COLO668 (cell line): Measurements from ENCODE around the gene CTNNB1.
A peak's percentile ranks its signal among the peaks of the same experiment; 100 is the strongest.
"Not testable (repeated sequence)": the region's sequence is repeated elsewhere in the genome, so short reads cannot be mapped to it uniquely, and the experiment has no call there.

Experiments
- DNase-seq: peaks from one replicate; lab custom pipeline; 2025; ENCODE audit not compliant: unreplicated experiment; lab: John Stamatoyannopoulos, UW

CTNNB1 gene

GRCh38 chr3:41250825-41251224 is 51.5 kb downstream of the CTNNB1 start:
- no peak for DNase-seq

- DNase-seq, result no peak
These were observed 52.3 kb downstream of the CTNNB1 start for GRCh38 chr3:41251593-41251992.

- no peak for DNase-seq
These were observed 59.0 kb downstream of the CTNNB1 start for GRCh38 chr3:41258239-41258800.

GRCh38 chr3:41259449-41260062 is 60.3 kb downstream of the CTNNB1 start:
- no peak for DNase-seq

GRCh38 chr3:41260063-41260450 is 60.8 kb downstream of the CTNNB1 start:
- no peak for DNase-seq

GRCh38 chr3:41265011-41265545 is 65.8 kb downstream of the CTNNB1 start:
- DNase-seq, result no peak

GRCh38 chr3:41265823-41266273 is 66.5 kb downstream of the CTNNB1 start:
- no peak for DNase-seq

- peak; percentile 63 for DNase-seq
These were observed 68.8 kb downstream of the CTNNB1 start for GRCh38 chr3:41267975-41268640.

- no peak for DNase-seq
These were observed 73.4 kb downstream of the CTNNB1 start for GRCh38 chr3:41272667-41273066.

- no peak for DNase-seq
These were observed 75.8 kb downstream of the CTNNB1 start for GRCh38 chr3:41274944-41275668.

GRCh38 chr3:41276191-41276590 is 76.9 kb downstream of the CTNNB1 start:
- DNase-seq, result no peak

GRCh38 chr3:41277790-41278465 is 78.6 kb downstream of the CTNNB1 start:
- DNase-seq, result no peak

GRCh38 chr3:41284934-41285333 is 85.6 kb downstream of the CTNNB1 start:
- not testable (repeated sequence) for DNase-seq

GRCh38 chr3:41286305-41286704 is 87.0 kb downstream of the CTNNB1 start:
- DNase-seq, result no peak

- DNase-seq, result no peak
These were observed 89.5 kb downstream of the CTNNB1 start for GRCh38 chr3:41288785-41289184.
